ENCODE measurements around the gene SLC22A4.

SLC22A4 gene

GRCh38 chr5:132261881-132262845, 32.0 kb upstream of the SLC22A4 start:
- no peak for FAIRE-seq
- no peak for DNase-seq (ENCODE audit: extremely low spot score, insufficient read length, low read depth)

GRCh38 chr5:132262882-132263547, 31.2 kb upstream of the SLC22A4 start:
- no peak for FAIRE-seq

GRCh38 chr5:132263548-132264261, 30.5 kb upstream of the SLC22A4 start:
- FAIRE-seq (no peak), DNase-seq (ENCODE audit: extremely low spot score, insufficient read length, low read depth) (no peak)

More at GRCh38 chr5:132262882-132263547, 31.2 kb upstream of the SLC22A4 start:
- no peak for DNase-seq (ENCODE audit: extremely low spot score, insufficient read length, low read depth)

- DNase-seq (ENCODE audit: extremely low spot score, insufficient read length, low read depth), result no peak
- no peak for FAIRE-seq
Observed at GRCh38 chr5:132264546-132265335, 29.5 kb upstream of the SLC22A4 start.

GRCh38 chr5:132265336-132266030, 28.7 kb upstream of the SLC22A4 start:
- DNase-seq (ENCODE audit: extremely low spot score, insufficient read length, low read depth), result no peak
- FAIRE-seq, result no peak

GRCh38 chr5:132266031-132266835, 28.0 kb upstream of the SLC22A4 start:
- DNase-seq (ENCODE audit: extremely low spot score, insufficient read length, low read depth) (no peak), FAIRE-seq (no peak)

GRCh38 chr5:132266836-132267160, 27.4 kb upstream of the SLC22A4 start:
- no peak for FAIRE-seq

GRCh38 chr5:132267166-132267739, 26.9 kb upstream of the SLC22A4 start:
- no peak for FAIRE-seq
- DNase-seq (ENCODE audit: extremely low spot score, insufficient read length, low read depth), result no peak

More at GRCh38 chr5:132266836-132267160, 27.4 kb upstream of the SLC22A4 start:
- no peak for DNase-seq (ENCODE audit: extremely low spot score, insufficient read length, low read depth)

- DNase-seq (ENCODE audit: extremely low spot score, insufficient read length, low read depth), result no peak
- no peak for FAIRE-seq
Observed at GRCh38 chr5:132267931-132268768, 26.0 kb upstream of the SLC22A4 start.

GRCh38 chr5:132268769-132269551, 25.2 kb upstream of the SLC22A4 start:
- DNase-seq (ENCODE audit: extremely low spot score, insufficient read length, low read depth), result no peak

GRCh38 chr5:132269635-132270334, 24.4 kb upstream of the SLC22A4 start:
- FAIRE-seq (no peak), DNase-seq (ENCODE audit: extremely low spot score, insufficient read length, low read depth) (no peak)

More at GRCh38 chr5:132268769-132269551, 25.2 kb upstream of the SLC22A4 start:
- peak; percentile 66 for FAIRE-seq

GRCh38 chr5:132270335-132270665, 23.9 kb upstream of the SLC22A4 start:
- no peak for FAIRE-seq

GRCh38 chr5:132270706-132271105, 23.5 kb upstream of the SLC22A4 start:
- no peak for FAIRE-seq
- DNase-seq (ENCODE audit: extremely low spot score, insufficient read length, low read depth), result no peak

More at GRCh38 chr5:132270335-132270665, 23.9 kb upstream of the SLC22A4 start:
- no peak for DNase-seq (ENCODE audit: extremely low spot score, insufficient read length, low read depth)

GRCh38 chr5:132271251-132272246, 22.6 kb upstream of the SLC22A4 start:
- DNase-seq (ENCODE audit: extremely low spot score, insufficient read length, low read depth), result no peak
- FAIRE-seq, result no peak

Data from GM18507 (cell line).